Fibroblast of the aortic adventitia (primary cell): ENCODE results near the gene NTSR2. TPM values are rescaled to one million over a fixed set of nuclear protein-coding genes. Genes with fewer than 3 reads are reported as not detected.

Source experiments
- DNase-seq: peaks from one replicate; pipeline ENCODE4 v3.0.0-alpha.2; 2010; ENCODE audit warnings: low read depth
- H3K4me3 ChIP-seq: 2 replicates; pipeline ENCODE4 v1.5.1; 2011; ENCODE audit warnings: low read depth, mild to moderate bottlenecking, control low read depth, low read length, moderate library complexity
- total RNA-seq: library from RNA; depleted of rRNA; stranded (reverse); fragments of >200 nt; gene quantifications from 2 replicates; pipeline ENCODE4 v1.2.3, GENCODE V29; 2012; ENCODE audit warnings: low replicate concordance
- TF ChIP-seq, protein P1 (sequence below): IDR thresholded peaks from 2 replicates; pipeline ENCODE4 v1.5.1; 2011; ENCODE audit warnings: mild to moderate bottlenecking, low read length, control low read depth, inconsistent platforms; ENCODE audit not compliant: insufficient read depth

The NTSR2 gene
- total RNA-seq, 1 donor: not detected

DNA sequence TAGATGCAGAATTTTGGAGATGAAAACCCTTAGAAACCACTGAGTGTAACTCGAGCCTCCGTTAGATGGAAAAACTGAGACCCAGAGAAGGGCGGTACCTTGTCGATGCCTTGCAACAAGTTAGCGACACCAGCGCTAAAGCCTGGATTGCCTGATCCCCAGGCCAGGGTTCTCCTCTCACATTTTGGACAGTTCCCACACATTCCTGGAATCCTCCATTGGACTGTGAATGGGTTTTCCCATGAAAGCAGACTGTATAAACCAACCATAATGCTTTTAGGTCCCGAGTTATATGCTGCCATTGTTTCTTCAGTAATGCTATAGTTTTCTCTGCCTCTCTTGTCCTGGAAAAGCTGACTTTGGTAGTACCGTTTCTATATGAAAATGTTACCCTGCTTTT, 39.3 kb upstream of the NTSR2 start:
- no peak for DNase-seq
- TF ChIP-seq, protein P1, sequence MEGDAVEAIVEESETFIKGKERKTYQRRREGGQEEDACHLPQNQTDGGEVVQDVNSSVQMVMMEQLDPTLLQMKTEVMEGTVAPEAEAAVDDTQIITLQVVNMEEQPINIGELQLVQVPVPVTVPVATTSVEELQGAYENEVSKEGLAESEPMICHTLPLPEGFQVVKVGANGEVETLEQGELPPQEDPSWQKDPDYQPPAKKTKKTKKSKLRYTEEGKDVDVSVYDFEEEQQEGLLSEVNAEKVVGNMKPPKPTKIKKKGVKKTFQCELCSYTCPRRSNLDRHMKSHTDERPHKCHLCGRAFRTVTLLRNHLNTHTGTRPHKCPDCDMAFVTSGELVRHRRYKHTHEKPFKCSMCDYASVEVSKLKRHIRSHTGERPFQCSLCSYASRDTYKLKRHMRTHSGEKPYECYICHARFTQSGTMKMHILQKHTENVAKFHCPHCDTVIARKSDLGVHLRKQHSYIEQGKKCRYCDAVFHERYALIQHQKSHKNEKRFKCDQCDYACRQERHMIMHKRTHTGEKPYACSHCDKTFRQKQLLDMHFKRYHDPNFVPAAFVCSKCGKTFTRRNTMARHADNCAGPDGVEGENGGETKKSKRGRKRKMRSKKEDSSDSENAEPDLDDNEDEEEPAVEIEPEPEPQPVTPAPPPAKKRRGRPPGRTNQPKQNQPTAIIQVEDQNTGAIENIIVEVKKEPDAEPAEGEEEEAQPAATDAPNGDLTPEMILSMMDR: no peak

DNA sequence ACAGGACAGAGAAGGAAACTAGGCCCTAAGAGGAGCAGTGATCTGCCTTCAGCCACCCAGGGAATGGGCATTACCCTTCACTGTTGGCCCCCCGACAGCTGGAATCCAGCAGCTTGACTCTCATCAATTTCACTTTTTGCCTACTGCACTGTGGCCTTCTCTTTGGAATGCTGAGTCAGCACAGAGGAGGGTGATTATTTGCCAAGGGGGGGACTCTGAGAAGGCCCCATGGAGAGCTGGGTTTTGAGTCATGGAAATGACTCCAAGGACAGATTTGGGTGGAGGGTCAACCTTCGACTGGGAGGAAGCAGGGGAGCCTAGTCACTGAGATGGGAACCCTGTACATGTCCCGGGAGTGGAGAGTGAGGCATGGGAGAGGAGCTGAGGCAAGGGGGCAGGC, 38.1 kb upstream of the NTSR2 start:
- TF ChIP-seq, protein P1: no peak
- no peak overlapping the region for H3K4me3 ChIP-seq
- peak; percentile 37 for DNase-seq

More for the DNA sequence above, 39.3 kb upstream of the NTSR2 start:
- H3K4me3 ChIP-seq: no peak overlapping the region

DNA sequence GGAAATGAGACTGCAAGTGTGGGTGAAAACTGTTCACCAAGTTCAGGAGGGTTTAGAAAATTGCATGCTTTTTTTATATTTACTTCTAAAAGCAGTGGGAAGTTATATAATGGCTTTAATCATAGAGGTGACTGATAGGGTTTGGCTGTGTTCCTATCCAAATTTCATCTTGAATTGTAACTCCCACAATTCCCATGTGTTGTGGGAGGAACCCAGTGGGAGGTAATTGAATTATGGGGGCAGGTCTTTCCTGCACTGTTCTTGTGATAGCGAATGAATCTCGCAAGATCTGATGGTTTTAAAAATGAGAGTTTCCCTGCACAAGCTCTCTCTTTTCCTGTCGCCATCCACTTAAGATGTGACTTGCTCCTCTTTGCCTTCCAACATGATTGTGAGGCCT, 35.7 kb upstream of the NTSR2 start:
- H3K4me3 ChIP-seq: no peak overlapping the region
- no peak for DNase-seq
- TF ChIP-seq, protein P1: no peak

DNA sequence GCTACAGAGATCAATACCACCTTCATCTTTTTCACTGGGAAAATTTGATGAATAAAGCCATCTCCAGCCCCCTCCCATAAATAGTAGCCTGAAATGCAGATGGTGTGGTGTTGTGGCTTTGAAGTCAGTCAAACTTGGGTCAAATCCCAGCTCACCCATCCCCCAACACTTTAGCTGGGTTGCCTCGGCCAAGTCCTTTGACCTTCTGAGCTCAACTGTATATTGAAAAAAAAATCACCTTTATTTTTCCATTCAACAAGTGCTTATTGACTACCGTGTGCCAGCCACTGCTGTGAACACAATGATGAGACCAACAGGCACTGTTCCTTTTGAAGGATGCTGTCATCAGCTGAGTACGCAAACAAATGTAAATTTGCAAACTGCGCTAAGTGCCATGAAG, 35.1 kb upstream of the NTSR2 start:
- TF ChIP-seq, protein P1: no peak
- H3K4me3 ChIP-seq: no peak overlapping the region
- DNase-seq: no peak

DNA sequence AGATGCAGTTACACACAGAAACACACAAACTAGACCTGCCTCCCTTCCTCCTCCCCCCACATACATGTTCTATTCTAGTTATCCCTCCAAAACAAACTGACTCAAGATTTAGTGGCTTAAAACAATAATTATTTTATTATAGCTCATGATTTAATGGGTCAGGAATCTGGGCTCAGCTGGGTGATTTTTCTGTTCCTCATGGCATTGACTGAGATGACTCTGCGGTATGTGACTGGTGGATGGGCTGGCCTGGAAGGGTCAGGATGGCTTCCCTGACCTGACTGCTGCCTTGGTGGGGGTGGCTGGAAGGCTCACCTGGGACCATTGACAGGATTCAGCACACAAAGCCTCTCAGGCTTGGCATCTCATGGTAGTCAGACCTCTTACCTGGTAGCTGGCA, 33.7 kb upstream of the NTSR2 start:
- H3K4me3 ChIP-seq: no peak overlapping the region
- peak; percentile 61 for DNase-seq
- TF ChIP-seq, protein P1: no peak

DNA sequence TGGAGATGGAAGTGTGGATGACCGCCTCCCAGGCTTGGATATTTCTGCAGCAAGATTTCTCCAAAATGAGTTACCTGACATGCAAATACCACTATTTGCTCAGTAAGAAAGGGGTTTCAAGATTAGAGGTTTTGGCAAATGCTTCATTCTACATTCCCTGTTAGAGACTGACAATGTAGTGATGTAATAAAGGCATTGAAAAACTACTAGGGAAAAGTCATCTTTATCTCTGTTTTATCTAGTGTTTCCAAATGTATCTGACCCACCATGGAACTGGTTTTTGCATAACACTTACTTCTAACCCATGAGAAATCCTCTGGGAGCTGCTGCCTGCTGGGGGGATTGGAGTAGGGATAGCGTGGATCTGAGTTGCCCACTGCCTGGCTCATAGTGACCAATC, 33.0 kb upstream of the NTSR2 start:
- no peak overlapping the region for H3K4me3 ChIP-seq
- TF ChIP-seq, protein P1: no peak
- peak; percentile 69 for DNase-seq

DNA sequence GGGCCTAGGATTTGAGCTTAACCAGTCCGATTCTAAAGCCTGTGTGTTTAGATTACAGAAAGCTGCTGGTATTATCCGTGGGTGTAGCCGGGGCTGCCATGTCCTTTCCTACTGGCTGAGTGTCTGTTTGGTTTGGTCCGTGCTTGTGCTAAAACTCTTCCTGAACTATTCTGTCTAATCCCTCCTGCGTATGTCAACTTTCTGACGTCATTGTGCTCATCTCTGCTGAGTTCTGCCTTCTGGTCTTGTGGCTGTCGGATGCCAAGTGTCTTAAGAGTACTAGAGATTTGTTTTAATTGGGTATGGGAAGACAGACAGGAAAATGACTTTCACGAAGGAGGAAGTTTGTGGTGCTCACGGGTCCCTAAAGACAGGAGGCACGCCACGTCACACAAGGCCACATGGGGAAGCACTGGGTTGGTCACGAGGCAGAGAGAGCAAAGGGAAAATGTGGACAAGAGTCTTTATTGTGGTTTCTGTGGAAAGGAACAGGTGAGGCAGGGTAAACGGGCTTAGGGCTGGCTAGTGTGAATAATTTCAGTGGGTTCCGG, 31.8 kb upstream of the NTSR2 start:
- no peak for DNase-seq
- TF ChIP-seq, protein P1: no peak
- no peak overlapping the region for H3K4me3 ChIP-seq
